Measurements from ENCODE around the gene TMEM39A. TPM values are rescaled to one million over a fixed set of nuclear protein-coding genes. Genes with fewer than 3 reads are reported as not detected.

The TMEM39A gene
- total and polyA plus RNA-seq, 4 donors, result 4.7 to 69.2 (median 17.5) TPM

DNA sequence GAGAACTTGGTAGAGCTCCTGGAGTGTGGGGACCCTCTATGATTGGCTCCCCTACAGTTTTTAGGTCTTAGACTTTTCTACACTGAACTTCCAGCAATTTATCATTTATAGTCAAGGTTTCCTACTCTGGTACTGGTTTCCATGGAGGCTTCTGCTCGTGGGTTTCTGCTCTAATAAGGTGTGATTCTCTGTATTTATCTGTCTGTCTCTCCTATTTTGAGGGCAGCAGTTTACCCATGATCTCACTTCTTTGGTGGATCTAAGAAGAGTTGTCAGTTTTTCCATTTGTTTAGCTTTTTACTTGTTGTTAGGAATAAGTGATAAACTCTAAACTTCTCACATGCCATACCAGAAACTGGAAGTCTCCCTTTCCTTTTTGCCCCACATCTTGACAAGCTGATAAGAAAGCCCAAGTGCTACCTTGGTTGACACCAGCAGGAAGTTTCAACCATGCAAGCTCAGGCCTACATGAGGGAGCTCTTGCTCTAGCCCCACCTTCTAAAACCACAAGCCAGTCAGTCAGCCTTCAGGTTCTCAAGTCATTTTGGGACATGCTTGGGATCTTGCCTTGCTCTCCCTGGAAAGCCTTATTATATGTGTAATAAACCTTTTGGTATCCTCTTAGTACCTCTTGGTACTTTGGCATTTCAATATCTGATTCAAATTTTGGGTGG, 44.9 kb upstream of the TMEM39A start:
- TF ChIP-seq RXRA (IDR thresholded peaks at IDR 0.05) (no peak), HNF4G (IDR thresholded peaks at IDR 0.05) (no peak), RAD21 (IDR thresholded peaks at IDR 0.05) (no peak), NR2F2 (IDR thresholded peaks at IDR 0.05) (no peak), GABPA (IDR thresholded peaks at IDR 0.05 in 1 of 2, conservative IDR thresholded peaks at IDR 0.05 in 1 of 2) (no peak), JUND (IDR thresholded peaks at IDR 0.05) (no peak), FOXA1 (IDR thresholded peaks at IDR 0.05) (no peak), YY1 (IDR thresholded peaks at IDR 0.05) (no peak), FOXA2 (IDR thresholded peaks at IDR 0.05) (no peak), TAF1 (conservative IDR thresholded peaks at IDR 0.05) (no peak)
- TF ChIP-seq, protein P1, sequence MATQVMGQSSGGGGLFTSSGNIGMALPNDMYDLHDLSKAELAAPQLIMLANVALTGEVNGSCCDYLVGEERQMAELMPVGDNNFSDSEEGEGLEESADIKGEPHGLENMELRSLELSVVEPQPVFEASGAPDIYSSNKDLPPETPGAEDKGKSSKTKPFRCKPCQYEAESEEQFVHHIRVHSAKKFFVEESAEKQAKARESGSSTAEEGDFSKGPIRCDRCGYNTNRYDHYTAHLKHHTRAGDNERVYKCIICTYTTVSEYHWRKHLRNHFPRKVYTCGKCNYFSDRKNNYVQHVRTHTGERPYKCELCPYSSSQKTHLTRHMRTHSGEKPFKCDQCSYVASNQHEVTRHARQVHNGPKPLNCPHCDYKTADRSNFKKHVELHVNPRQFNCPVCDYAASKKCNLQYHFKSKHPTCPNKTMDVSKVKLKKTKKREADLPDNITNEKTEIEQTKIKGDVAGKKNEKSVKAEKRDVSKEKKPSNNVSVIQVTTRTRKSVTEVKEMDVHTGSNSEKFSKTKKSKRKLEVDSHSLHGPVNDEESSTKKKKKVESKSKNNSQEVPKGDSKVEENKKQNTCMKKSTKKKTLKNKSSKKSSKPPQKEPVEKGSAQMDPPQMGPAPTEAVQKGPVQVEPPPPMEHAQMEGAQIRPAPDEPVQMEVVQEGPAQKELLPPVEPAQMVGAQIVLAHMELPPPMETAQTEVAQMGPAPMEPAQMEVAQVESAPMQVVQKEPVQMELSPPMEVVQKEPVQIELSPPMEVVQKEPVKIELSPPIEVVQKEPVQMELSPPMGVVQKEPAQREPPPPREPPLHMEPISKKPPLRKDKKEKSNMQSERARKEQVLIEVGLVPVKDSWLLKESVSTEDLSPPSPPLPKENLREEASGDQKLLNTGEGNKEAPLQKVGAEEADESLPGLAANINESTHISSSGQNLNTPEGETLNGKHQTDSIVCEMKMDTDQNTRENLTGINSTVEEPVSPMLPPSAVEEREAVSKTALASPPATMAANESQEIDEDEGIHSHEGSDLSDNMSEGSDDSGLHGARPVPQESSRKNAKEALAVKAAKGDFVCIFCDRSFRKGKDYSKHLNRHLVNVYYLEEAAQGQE (IDR thresholded peaks at IDR 0.05), result no peak
- TF ChIP-seq, protein P2, sequence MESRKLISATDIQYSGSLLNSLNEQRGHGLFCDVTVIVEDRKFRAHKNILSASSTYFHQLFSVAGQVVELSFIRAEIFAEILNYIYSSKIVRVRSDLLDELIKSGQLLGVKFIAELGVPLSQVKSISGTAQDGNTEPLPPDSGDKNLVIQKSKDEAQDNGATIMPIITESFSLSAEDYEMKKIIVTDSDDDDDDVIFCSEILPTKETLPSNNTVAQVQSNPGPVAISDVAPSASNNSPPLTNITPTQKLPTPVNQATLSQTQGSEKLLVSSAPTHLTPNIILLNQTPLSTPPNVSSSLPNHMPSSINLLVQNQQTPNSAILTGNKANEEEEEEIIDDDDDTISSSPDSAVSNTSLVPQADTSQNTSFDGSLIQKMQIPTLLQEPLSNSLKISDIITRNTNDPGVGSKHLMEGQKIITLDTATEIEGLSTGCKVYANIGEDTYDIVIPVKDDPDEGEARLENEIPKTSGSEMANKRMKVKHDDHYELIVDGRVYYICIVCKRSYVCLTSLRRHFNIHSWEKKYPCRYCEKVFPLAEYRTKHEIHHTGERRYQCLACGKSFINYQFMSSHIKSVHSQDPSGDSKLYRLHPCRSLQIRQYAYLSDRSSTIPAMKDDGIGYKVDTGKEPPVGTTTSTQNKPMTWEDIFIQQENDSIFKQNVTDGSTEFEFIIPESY (IDR thresholded peaks at IDR 0.05), result no peak
- TF ChIP-seq, protein P3, sequence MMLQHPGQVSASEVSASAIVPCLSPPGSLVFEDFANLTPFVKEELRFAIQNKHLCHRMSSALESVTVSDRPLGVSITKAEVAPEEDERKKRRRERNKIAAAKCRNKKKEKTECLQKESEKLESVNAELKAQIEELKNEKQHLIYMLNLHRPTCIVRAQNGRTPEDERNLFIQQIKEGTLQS (IDR thresholded peaks at IDR 0.05), result no peak
- no peaks in the 10 kb centered on the region for H3K27me3 ChIP-seq (ENCODE audit: control insufficient read depth in 4 of 4, insufficient read depth in 4 of 4, low read length in 3 of 4)
- no peak for DNase-seq (ENCODE audit: low spot score)
- WGBS, result 73% methylated on average over 1 of the region's 1 CpG
- H3K9me3 ChIP-seq (ENCODE audit: control insufficient read depth in 4 of 4, low read length in 3 of 4), result no peaks in the 10 kb centered on the region
- no peak overlapping the region for H3K4me3 ChIP-seq (ENCODE audit: low read depth in 1 of 3, low read length in 3 of 3)
- peaks cover 8 to 25% (median 22%) of the 10 kb centered on the region in 4 donors for H3K36me3 ChIP-seq (ENCODE audit: control insufficient read depth in 4 of 4, insufficient read depth in 3 of 4, low read depth in 1 of 4, low read length in 3 of 4)
- no peaks in the 10 kb centered on the region for H3K4me1 ChIP-seq (ENCODE audit: control insufficient read depth in 4 of 4, insufficient read depth in 4 of 4, low read length in 3 of 4)
- H3K27ac ChIP-seq (ENCODE audit: low read depth in 1 of 2, low read length in 2 of 2), result no peak overlapping the region
- no peak overlapping the region for H3K9ac ChIP-seq (ENCODE audit: low read depth in 1 of 2, low read length in 2 of 2)

DNA sequence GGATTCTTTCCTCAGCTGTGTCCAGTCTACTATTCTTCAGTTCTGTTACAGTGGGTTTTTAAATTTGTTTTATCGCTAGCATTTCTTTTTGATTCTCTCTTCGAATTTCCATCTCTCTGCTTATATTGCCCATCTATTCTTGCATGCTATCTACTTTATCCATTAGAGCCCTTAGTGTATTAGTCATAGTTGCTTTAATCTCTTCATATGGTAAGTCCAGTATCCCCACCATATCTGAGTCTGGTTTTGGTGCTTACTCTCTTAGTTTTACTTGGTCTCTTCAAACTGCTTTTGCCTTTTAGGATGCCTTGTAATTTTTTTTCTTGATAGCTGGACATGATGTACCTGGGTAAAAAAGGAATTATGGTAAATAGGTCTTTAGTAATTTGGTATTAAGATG, 44.0 kb upstream of the TMEM39A start:
- Histone ChIP-seq H3K4me3 (ENCODE audit: low read depth in 1 of 3, low read length in 3 of 3) (no peak overlapping the region), H3K9me3 (ENCODE audit: control insufficient read depth in 4 of 4, low read length in 3 of 4) (no peaks in the 10 kb centered on the region), H3K4me1 (ENCODE audit: control insufficient read depth in 4 of 4, insufficient read depth in 4 of 4, low read length in 3 of 4) (no peaks in the 10 kb centered on the region), H3K27me3 (ENCODE audit: control insufficient read depth in 4 of 4, insufficient read depth in 4 of 4, low read length in 3 of 4) (no peaks in the 10 kb centered on the region), H3K9ac (ENCODE audit: low read depth in 1 of 2, low read length in 2 of 2) (no peak overlapping the region), H3K27ac (ENCODE audit: low read depth in 1 of 2, low read length in 2 of 2) (no peak overlapping the region), H3K36me3 (ENCODE audit: control insufficient read depth in 4 of 4, insufficient read depth in 3 of 4, low read depth in 1 of 4, low read length in 3 of 4) (peaks cover 10 to 27% (median 22%) of the 10 kb centered on the region in 4 donors)
- TF ChIP-seq, protein P2 (IDR thresholded peaks at IDR 0.05), result no peak
- TF ChIP-seq HNF4A (conservative IDR thresholded peaks at IDR 0.05), result no peak
- TF ChIP-seq, protein P1 (IDR thresholded peaks at IDR 0.05), result no peak
- WGBS, result 98% methylated on average over 2 of the region's 2 CpGs
- DNase-seq (ENCODE audit: low spot score), result no peak

Data from liver (tissue), 9 donors.